Measurements from ENCODE around the gene ASPN.
A peak's percentile ranks its signal among the peaks of the same experiment; 100 is the strongest.
"Not testable (repeated sequence)": the region's sequence is repeated elsewhere in the genome, so short reads cannot be mapped to it uniquely, and the experiment has no call there.

ASPN gene

DNA sequence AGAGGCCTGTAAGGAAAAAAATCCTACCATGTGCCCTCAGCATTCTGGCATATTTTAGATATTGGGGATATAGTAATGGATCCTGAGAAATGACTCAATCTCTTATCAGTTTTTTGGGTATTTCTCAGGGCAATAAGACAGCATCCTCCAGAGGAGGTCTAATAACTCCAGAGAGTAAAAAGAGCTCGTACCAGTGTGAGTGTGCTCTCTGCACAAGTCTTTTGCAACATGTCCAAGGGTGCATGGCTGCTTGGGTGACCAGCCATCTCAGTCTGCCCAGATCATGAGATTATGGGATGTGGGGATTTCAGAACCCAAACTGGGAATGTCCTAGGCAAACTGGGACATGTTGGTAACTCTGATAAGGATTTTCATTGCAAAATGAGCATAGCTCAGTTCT lies 15.3 kb downstream of the ASPN start:
- no peak for DNase-seq

DNA sequence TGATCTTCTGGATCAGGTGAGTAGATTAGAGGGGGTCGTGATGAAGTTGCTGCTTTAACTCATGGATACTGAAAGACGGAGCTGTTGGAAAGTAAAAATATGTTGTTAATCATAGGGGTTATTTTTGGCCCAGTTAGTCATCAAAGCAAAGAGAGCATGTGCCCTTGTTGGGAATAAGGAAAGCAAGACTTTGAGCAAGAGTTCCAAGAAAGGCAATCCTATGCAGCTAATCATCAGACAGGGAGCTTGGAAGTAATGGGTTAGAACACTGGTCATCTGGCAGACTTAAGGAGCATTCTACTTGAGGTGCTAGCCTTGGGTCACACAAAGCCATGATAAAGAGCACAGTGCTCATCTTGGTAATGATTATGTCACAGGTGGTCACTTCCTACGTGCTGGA lies 18.3 kb downstream of the ASPN start:
- no peak for DNase-seq

DNA sequence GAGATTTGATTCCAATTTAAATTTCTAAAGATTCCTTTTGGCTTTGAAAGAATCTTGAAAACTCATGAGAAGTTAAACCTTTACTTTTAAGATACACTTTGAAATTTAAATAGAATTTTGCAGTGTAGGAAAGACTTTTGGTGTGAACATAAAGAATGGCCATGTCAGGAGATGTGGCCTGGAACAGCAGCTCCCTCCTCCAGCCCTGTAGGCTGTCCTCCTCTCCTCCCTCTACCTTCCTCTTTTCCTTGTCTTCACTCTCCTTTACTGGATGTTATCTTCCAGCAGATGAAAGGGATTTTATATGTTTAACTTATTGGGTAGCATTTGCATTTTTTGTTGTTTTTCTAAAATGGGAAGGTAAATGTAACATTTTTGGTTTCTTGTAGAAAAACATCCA lies 18.9 kb downstream of the ASPN start:
- no peak for DNase-seq

GRCh38 chr9:92457576-92457975 lies 24.7 kb downstream of the ASPN start:
- no peak for DNase-seq

- peak; percentile 11 for DNase-seq
Observed at GRCh38 chr9:92455217-92455616, 27.1 kb downstream of the ASPN start.

DNA sequence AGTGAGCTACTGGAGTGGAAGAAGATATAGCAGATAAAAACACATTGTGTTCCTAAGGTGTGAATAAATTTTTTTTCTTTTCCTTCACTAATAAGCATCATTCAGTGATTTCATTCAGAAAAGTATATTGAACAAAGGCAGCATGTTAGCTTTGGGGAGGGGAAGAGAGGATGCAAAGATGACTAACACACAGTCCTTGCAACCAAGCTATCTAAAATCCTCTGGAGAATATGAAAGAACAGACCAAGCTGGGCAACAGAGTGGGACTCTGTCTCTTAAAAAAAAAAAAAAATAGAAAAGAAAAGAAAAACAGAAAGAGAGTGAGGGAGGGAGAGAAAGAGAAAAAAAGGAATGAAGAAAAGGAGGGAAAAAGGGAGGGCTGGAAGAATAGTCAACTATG lies 35.8 kb downstream of the ASPN start:
- no peak for DNase-seq

GRCh38 chr9:92444841-92445240 lies 37.5 kb downstream of the ASPN start:
- no peak for DNase-seq

DNA sequence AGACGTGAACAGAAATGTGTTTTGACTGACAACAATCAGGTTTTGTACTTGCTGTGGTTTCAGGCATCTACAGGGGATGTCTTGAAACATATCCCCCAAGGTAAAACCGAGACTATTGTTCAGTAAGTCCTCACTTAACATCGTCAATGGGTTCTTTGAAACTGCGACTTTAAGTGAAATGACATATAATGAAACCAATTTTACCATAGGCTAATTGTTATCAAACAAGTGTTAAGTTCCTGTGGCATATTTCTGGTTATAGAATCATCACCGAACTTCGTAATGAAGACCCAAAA lies 41.6 kb downstream of the ASPN start:
- DNase-seq: no peak

GRCh38 chr9:92439921-92440750 lies 42.2 kb downstream of the ASPN start:
- no peak for DNase-seq

DNA sequence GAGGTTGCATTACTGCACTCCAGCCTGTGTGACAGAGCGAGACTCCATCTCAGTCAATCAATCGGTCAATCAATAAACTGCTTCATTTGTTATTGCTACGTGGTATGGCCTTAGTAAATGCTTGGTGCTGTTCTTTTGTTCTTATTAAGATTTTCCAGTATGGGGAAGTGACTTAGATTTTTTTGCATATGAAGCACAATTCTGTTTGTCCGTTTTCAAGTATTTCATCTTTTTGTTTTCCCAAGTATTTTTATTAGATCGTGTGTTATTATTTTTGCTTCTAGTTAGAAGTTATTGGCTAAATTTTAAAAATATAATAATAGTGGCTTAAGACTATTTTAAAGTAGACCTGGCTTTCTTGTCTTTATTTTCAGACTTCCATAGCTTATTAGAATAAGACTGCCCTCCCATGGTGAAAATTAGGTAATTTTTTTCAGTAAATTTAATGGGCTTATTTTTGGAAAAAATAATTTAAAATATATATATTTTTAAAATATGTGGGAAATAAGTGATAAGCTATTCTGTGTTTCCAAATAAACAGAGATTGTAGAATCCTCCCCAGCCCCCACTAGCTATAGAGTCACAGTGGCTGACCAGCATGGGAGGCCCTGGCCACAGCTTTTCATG lies 43.3 kb downstream of the ASPN start:
- no peak for DNase-seq

DNA sequence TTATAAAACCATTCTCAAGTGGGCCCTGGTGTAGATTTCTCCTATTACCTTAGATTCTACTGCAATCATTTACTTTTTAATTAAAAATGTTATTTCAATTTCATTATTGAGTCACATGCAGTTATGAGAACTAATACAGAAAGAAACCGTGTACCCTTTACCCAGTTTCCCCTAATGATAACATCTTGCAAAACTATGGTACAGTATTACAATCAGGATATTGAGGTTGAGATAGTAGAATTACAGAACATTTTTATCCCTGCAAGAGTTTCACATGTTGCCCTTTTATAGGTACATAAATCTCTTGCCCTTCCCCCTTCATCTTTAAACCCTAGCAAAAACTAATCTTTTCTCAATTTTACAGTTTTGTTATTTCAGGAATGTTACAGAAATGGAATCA lies 47.0 kb downstream of the ASPN start:
- no peak for DNase-seq

DNA sequence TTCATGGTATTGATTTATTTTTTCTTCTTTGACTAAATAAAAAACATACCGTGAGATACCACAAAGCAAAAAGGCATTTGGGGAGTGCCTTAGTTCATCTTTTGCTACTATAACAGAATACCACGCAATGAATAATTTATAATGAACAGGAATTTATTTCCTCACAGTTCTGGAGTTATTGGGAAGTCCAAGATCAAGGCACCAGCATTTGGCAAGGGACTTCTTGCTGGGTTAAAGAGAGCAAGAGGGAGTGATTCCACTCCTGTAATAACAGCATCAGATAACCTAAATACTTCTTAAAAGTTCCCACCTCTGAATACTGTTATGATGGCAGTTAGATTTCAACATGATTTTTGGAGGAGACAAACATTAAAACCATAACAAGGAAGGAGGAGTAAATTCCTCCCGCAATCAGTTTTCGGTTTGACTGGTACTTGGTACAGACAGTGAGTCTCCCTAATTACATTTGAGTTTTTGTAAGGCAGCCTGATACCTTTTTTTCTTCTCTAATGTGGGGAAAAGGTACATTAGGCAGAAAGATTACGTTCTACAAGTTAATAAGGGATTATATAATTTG lies 49.2 kb downstream of the ASPN start:
- no peak for DNase-seq

GRCh38 chr9:92432350-92432749 lies 50.0 kb downstream of the ASPN start:
- no peak for DNase-seq

DNA sequence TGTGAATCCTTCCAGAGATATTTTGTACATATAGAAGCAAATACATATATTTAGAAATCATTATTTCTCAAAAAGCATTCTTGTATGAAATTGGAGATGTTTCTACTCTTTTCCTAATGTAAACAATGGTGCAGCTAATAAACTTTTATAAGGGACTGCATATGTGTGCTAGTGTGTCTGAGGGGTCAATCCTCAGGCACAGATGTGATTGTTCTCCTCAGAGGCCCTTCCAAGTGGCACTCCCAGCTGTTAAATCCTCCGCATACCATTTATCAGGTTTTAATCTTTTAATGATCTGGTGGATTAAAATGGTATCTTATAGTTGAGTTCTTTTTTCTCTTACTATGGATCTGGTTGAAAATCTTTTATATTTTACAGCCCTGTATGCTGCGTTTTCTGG lies 52.5 kb downstream of the ASPN start:
- no peak for DNase-seq

GRCh38 chr9:92426501-92427145 lies 55.7 kb downstream of the ASPN start:
- peak; percentile 85 for DNase-seq

DNA sequence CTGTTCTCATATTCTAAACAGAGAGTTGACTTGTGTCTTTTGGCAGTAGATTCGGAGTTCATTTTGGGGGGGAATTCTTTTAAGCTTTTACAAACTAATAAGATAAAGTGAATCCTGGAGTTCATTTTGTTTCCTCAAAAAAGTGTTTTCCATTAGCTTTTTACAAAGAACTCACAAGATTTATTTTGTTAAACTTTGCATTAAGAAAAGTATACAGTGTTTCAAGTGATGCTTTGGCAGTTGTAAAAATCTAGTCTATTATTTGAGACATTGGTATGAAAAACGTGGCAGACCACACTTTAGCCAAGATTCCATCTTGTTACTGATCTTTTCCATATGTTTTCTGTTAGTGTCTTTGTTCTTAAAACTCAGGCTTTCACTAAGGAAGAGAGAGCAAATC lies 56.8 kb downstream of the ASPN start:
- no peak for DNase-seq

DNA sequence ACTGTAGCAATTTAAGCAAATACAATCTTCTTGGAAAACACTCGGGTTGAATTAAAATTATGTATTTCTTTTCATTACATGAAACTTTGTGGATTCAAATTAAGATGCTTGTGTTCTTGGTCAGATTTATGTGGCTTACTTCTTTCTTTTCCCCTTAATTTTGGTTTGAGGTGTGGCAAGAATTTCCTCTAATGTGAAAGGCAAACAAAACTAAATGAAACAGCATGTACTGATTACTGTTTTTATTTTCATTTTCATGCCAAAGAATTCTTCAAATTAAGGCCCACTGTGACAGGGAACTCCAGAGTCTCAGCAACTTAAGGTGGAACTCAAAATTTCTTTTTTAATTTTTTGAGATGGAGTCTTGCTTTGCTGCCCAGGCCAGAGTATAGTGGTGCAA lies 58.0 kb downstream of the ASPN start, which contains the start of gene OMD:
OMD (minus strand) TSS at position 132 of the 400 bp plus-strand sequence. CDS start 6,913 bp downstream, outside the sequence.
- DNase-seq: no peak

- DNase-seq: no peak
Observed at GRCh38 chr9:92423612-92424011, 58.7 kb downstream of the ASPN start.

DNA sequence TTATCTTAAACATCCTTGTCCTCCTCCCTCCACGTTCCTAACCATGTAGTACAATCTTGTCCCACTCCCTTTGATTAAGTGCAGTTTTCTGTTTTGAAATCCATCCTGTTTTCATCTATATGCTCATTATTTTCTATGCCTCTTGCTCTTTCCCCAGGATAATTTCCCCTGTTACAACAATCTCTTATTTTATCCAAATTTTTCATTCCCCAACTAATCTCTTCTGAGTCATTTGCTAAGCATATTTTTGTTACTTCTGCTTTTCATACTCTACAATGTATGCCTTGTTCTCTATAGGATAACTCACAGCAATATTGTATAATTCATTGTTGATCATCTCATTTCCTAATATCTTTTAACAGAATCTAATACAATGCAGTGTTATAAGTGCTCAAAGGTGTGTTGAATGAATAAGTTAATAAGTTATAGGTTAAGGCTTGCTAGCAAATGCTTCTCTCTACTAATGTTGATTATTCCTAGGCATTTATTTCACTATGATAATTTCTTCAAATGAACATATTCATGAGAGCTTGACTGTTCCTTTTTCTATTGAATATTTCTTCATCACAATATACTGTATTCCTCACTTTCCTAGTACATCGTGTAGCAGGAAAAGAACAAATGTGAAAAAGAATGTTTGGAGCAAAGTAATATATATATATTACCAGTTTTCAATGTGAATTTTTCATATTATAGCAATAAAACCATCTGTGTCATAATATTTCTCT lies 59.5 kb downstream of the ASPN start:
- DNase-seq: no peak

GRCh38 chr9:92414566-92414965 lies 67.7 kb downstream of the ASPN start:
- DNase-seq: no peak

GRCh38 chr9:92411157-92411556 lies 71.1 kb downstream of the ASPN start:
- DNase-seq: not testable (repeated sequence)

DNA sequence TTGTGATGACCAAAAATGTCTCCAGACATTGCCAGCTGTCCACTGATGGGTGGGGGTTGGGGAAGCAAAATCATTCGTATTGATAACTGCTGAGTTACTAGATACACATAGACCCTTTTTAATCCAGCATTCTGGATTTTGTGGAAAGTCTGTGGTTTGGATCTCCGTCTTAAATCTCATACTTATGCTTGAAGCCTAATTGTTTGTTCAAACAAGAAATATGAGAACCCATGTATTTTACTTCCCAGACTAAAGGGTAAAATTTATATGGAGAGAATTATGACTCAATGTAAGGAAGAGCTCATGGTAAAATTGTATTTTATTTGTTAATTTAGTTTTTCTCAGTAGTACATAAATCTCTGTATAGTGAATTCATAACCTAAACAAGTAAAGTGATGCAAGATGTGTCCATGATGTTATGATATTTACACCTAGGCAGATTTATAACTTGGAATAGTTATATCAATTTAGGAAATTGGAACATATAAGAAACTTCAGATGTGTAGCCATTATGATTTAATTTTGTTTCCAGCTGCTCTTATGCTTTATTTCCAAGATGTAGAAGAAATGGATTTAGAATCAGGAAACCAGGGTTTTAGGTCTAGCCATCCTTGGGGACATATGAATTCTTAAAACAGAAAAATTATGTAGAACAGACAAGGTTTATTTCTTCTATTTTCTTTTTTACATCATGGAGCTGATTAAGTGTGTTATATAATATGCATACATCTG lies 73.4 kb downstream of the ASPN start:
- no peak for DNase-seq

DNA sequence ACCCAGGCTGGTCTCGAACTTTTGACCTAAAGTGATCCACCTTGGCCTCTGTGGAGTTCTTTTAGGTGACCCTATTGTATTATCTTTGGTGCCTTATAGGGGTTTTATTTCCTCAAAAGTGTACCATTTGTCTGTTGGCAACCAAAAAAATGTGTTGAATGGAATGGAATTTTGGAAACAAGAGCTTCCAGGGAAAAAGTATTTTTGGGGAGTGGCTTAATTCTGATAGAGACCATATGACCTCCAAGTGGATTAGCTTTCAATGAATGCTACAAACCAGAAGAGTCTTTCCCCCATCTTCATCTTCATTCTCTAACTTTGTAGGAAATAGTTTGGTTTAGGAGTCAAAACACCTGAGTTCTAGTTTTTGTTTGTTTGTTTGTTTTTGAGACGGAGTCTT lies 74.5 kb downstream of the ASPN start:
- DNase-seq: no peak
